ENCODE results near the gene MTHFD1L.
"Not testable (repeated sequence)": the region's sequence is repeated elsewhere in the genome, so short reads cannot be mapped to it uniquely, and the experiment has no call there.

The MTHFD1L gene

GRCh38 chr6:150848400-150848799 lies 17.1 kb upstream of the MTHFD1L start:
- no peaks in the 10 kb centered on the region for H3K27me3 Mint-ChIP-seq
- H3K4me1 Mint-ChIP-seq, result no peaks in the 10 kb centered on the region
- H3K36me3 Mint-ChIP-seq (ENCODE audit: insufficient read depth), result peaks cover 2% of the 10 kb centered on the region
- no peaks in the 10 kb centered on the region for H3K9me3 Mint-ChIP-seq
- DNase-seq (ENCODE audit: low spot score in 2 of 2) (no peak), ATAC-seq (replicated peaks; ENCODE audit: extremely low read depth, poor library complexity, severe bottlenecking) (no peak)
- H3K27ac Mint-ChIP-seq (ENCODE audit: low read depth), result no peak overlapping the region
- H3K4me3 Mint-ChIP-seq, result no peak overlapping the region

- H3K9me3 Mint-ChIP-seq; ATAC-seq (replicated peaks; ENCODE audit: extremely low read depth, poor library complexity, severe bottlenecking); H3K4me3 Mint-ChIP-seq; H3K36me3 Mint-ChIP-seq (ENCODE audit: insufficient read depth); H3K27ac Mint-ChIP-seq (ENCODE audit: low read depth); H3K4me1 Mint-ChIP-seq; H3K27me3 Mint-ChIP-seq; DNase-seq (ENCODE audit: low spot score in 2 of 2): not testable (repeated sequence)
These were observed 11.1 kb upstream of the MTHFD1L start for GRCh38 chr6:150854392-150854791.

DNA sequence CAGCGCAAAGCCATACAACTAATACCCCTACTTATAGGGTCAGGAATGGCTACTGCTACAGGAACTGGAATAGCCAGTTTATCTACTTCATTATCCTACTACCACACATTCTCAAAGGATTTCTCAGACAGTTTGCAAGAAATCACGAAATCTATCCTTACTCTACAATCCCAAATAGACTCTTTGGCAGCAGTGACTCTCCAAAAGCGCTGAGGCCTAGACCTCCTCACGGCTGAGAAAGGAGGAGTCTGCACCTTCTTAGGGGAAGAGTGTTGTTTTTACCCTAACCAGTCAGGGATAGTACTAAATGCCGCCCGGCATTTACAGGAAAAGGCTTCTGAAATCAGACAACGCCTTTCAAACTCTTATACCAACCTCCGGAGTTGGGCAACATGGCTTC lies 10.3 kb upstream of the MTHFD1L start:
- not testable (repeated sequence) for H3K27me3 Mint-ChIP-seq; H3K9me3 Mint-ChIP-seq; DNase-seq (ENCODE audit: low spot score in 2 of 2); H3K4me1 Mint-ChIP-seq; H3K27ac Mint-ChIP-seq (ENCODE audit: low read depth); H3K36me3 Mint-ChIP-seq (ENCODE audit: insufficient read depth); H3K4me3 Mint-ChIP-seq; ATAC-seq (replicated peaks; ENCODE audit: extremely low read depth, poor library complexity, severe bottlenecking)

DNA sequence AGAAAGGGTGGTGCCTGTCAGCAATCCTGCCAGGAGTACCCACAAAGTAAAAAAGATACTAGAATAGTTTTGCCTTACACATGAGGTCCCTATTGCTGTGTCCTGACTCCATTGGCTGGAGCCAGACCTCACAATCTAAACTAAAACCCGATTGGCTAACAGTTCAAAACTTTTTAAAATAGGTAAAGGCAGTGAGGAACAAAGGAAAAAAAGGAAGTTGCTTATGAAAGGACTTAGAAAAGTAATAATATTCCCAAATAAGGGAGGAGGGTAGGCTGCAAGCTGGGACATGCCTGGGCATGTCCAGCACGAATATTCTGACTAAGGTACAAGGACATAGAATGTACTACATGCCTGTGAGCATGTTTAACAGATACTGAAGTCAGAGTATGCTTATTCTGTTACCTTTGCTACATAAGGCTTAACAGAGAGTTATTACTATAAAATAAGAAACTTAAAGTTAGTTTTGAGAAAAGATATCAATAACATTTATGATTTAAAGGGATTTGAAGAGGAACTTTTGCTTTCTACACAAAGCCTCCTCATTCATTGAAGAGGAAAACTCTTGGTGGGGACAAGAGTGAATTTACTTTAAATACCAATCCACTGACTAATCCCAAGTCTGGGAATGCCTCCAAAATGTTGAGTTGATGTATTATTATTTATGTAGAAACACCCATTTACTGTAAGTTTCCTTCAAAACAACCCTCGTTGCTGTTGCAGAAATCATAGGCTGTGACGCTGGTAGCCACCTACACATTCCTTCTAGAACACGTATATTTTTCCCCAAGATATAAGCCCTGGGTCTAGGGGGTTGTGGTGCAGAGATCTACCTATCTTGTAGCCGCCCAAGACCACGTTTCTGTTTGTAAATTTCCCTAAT lies 8.2 kb upstream of the MTHFD1L start:
- H3K4me1 Mint-ChIP-seq, result no peaks in the 10 kb centered on the region
- H3K4me3 Mint-ChIP-seq, result no peak overlapping the region
- DNase-seq (ENCODE audit: low spot score in 2 of 2) (no peak), ATAC-seq (replicated peaks; ENCODE audit: extremely low read depth, poor library complexity, severe bottlenecking) (no peak)
- H3K36me3 Mint-ChIP-seq (ENCODE audit: insufficient read depth), result peaks cover 2% of the 10 kb centered on the region
- peaks cover 4% of the 10 kb centered on the region for H3K27me3 Mint-ChIP-seq
- H3K27ac Mint-ChIP-seq (ENCODE audit: low read depth), result no peak overlapping the region
- H3K9me3 Mint-ChIP-seq, result no peaks in the 10 kb centered on the region

DNA sequence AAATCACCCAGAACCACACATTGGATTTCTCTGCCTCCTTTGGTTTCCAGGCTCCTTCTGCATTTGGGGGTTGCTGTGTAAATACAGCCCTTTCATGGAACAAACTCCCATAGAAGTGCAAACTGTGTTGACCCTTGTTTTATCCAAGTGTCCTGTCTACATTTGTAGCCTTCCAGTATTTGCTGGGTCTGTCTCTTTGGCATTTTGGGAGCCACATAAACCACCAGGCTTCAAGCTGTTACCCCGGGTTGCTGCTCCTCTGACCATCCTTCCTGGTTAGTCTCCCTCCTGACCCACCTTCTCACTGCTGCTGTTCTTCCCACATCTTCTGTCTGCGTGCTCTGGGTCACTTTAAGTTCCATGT lies 7.6 kb upstream of the MTHFD1L start:
- no peaks in the 10 kb centered on the region for H3K4me1 Mint-ChIP-seq
- no peak overlapping the region for H3K4me3 Mint-ChIP-seq
- no peak for DNase-seq (ENCODE audit: low spot score in 2 of 2)
- H3K36me3 Mint-ChIP-seq (ENCODE audit: insufficient read depth), result peaks cover 2% of the 10 kb centered on the region
- H3K27me3 Mint-ChIP-seq, result peaks cover 10% of the 10 kb centered on the region
- no peaks in the 10 kb centered on the region for H3K9me3 Mint-ChIP-seq
- no peak overlapping the region for H3K27ac Mint-ChIP-seq (ENCODE audit: low read depth)
- no peak for ATAC-seq (replicated peaks; ENCODE audit: extremely low read depth, poor library complexity, severe bottlenecking)

GRCh38 chr6:150861448-150862168 lies 3.9 kb upstream of the MTHFD1L start:
- not testable (repeated sequence) for H3K9me3 Mint-ChIP-seq; H3K36me3 Mint-ChIP-seq (ENCODE audit: insufficient read depth); H3K4me1 Mint-ChIP-seq; DNase-seq (ENCODE audit: low spot score in 2 of 2); H3K4me3 Mint-ChIP-seq; H3K27ac Mint-ChIP-seq (ENCODE audit: low read depth); ATAC-seq (replicated peaks; ENCODE audit: extremely low read depth, poor library complexity, severe bottlenecking)
- H3K27me3 Mint-ChIP-seq, result peaks cover 20% of the 10 kb centered on the region

DNA sequence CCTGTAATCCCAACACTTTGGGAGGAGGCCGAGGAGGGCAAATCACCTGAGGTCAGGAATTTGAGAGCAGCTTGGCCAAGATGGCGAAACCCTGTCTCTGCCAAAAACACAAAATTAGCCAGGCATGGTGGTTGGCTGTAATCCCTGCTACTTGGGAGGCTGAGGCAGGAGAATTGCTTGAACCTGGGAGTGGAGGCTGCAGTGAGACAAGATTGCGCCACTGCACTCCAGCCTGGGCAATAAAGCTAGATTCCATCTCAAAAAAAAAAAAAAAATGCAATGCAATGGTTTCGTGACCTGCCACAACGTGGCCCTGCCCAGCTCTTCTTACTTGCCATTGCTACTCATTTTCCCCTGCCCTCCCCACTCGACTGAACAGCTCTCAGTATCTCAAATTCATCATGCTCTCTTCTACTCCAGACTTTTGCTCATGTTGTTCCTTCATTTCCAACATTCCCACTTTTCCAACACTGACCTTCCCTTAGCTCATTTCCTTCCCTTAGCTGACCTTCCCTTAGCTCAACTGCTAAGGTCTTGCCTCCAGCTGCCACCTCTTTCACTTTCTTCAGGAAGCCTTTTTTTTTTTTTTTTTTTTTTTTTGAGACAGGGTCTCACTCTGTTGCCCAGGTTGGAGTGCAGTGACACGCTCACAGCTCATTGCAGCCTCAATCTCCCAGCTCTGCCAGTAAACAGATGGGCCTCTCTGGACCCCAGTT lies 2.1 kb upstream of the MTHFD1L start:
- no peak for ATAC-seq (replicated peaks; ENCODE audit: extremely low read depth, poor library complexity, severe bottlenecking)
- H3K4me3 Mint-ChIP-seq, result no peak overlapping the region
- no peaks in the 10 kb centered on the region for H3K9me3 Mint-ChIP-seq
- DNase-seq (ENCODE audit: low spot score in 2 of 2), result no peak
- peaks cover 10% of the 10 kb centered on the region for H3K36me3 Mint-ChIP-seq (ENCODE audit: insufficient read depth)
- H3K27me3 Mint-ChIP-seq, result peaks cover 20% of the 10 kb centered on the region
- H3K4me1 Mint-ChIP-seq, result peaks cover 6% of the 10 kb centered on the region
- no peak overlapping the region for H3K27ac Mint-ChIP-seq (ENCODE audit: low read depth)

DNA sequence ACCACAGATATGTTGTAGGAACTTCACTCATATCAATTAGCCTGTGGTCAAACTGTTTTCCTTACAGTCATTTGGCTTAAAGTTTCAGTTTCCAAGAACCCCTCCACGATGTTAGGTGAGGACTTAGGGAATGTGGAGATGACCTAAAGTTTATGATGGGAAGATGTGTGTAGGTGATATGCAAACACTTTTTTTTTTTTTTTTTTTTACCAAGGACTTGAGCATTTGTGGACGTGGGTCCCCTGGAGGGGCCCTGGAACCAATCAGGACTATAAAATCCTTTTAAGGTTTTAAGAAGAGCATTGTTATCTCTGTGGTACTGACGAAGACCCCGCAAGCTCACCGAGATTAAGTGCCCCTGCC lies 478 bp upstream of the MTHFD1L start:
- H3K4me1 Mint-ChIP-seq, result peaks cover 6% of the 10 kb centered on the region
- H3K9me3 Mint-ChIP-seq, result no peaks in the 10 kb centered on the region
- no peak for ATAC-seq (replicated peaks; ENCODE audit: extremely low read depth, poor library complexity, severe bottlenecking)
- peak overlapping the region; percentile 61 for H3K4me3 Mint-ChIP-seq
- peaks cover 20% of the 10 kb centered on the region for H3K27me3 Mint-ChIP-seq
- no peak overlapping the region for H3K27ac Mint-ChIP-seq (ENCODE audit: low read depth)
- peaks cover 10% of the 10 kb centered on the region for H3K36me3 Mint-ChIP-seq (ENCODE audit: insufficient read depth)
- DNase-seq (ENCODE audit: low spot score in 2 of 2), result no peak

- H3K4me3 Mint-ChIP-seq, result peak overlapping the region; percentile 79
- peak; percentile 73 for ATAC-seq (replicated peaks; ENCODE audit: extremely low read depth, poor library complexity, severe bottlenecking)
- peak overlapping the region; percentile 77 for H3K27ac Mint-ChIP-seq (ENCODE audit: low read depth)
- peaks cover 20% of the 10 kb centered on the region for H3K27me3 Mint-ChIP-seq
- peaks cover 6% of the 10 kb centered on the region for H3K4me1 Mint-ChIP-seq
- no peaks in the 10 kb centered on the region for H3K9me3 Mint-ChIP-seq
- peak; percentile 35 to 47 for DNase-seq (ENCODE audit: low spot score in 2 of 2)
- peaks cover 9% of the 10 kb centered on the region for H3K36me3 Mint-ChIP-seq (ENCODE audit: insufficient read depth)
These were observed 867 bp downstream of the MTHFD1L start for GRCh38 chr6:150866147-150866990.

DNA sequence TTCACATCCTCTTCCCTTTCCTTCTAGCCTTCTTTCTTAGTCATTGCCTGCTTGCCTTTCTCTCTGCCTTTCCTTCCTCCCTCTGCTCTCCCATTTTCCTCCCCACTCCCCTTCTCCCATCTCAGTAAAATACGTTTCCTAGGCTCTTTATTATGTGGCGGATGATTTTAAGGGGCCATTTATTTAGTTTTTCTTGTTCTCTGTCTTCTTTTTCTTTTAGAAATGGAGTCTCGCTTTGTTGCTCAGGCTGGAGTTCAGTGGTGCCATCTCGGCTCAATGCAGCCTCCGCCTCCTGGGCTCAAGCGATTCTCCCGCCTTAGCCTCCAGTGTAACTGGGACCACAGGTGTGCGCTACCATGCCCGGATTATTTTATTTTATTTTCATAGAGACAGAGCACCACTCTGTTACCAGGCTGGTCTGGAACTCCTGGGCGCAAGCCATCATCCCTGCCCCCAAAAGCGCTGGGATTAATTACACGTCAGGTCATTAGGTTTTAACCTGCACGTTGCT lies 1.5 kb downstream of the MTHFD1L start:
- DNase-seq (ENCODE audit: low spot score in 2 of 2) (no peak), ATAC-seq (replicated peaks; ENCODE audit: extremely low read depth, poor library complexity, severe bottlenecking) (no peak)
- Mint-ChIP-seq H3K36me3 (ENCODE audit: insufficient read depth) (peaks cover 8% of the 10 kb centered on the region), H3K4me3 (peak overlapping the region; percentile 79), H3K27ac (ENCODE audit: low read depth) (peak overlapping the region; percentile 77), H3K27me3 (peaks cover 19% of the 10 kb centered on the region), H3K4me1 (peaks cover 6% of the 10 kb centered on the region), H3K9me3 (no peaks in the 10 kb centered on the region)

GRCh38 chr6:150868759-150869158 lies 3.3 kb downstream of the MTHFD1L start:
- H3K27ac Mint-ChIP-seq (ENCODE audit: low read depth), result no peak overlapping the region
- peaks cover 8% of the 10 kb centered on the region for H3K36me3 Mint-ChIP-seq (ENCODE audit: insufficient read depth)
- ATAC-seq (replicated peaks; ENCODE audit: extremely low read depth, poor library complexity, severe bottlenecking), result no peak
- no peaks in the 10 kb centered on the region for H3K9me3 Mint-ChIP-seq
- H3K4me3 Mint-ChIP-seq, result no peak overlapping the region
- H3K4me1 Mint-ChIP-seq, result peaks cover 6% of the 10 kb centered on the region
- no peak for DNase-seq (ENCODE audit: low spot score in 2 of 2)
- H3K27me3 Mint-ChIP-seq, result peaks cover 2% of the 10 kb centered on the region

GRCh38 chr6:150874179-150874578 lies 8.7 kb downstream of the MTHFD1L start:
- Mint-ChIP-seq H3K27me3 (no peaks in the 10 kb centered on the region), H3K4me3 (no peak overlapping the region), H3K4me1 (no peaks in the 10 kb centered on the region), H3K36me3 (ENCODE audit: insufficient read depth) (peaks cover 1% of the 10 kb centered on the region), H3K27ac (ENCODE audit: low read depth) (no peak overlapping the region), H3K9me3 (no peaks in the 10 kb centered on the region)
- no peak for ATAC-seq (replicated peaks; ENCODE audit: extremely low read depth, poor library complexity, severe bottlenecking)
- DNase-seq (ENCODE audit: low spot score in 2 of 2), result no peak
